Fibroblast of pulmonary artery (primary cell): ENCODE measurements around the gene RPN2.

ENCODE experiments used
- DNase-seq: peaks from one replicate; pipeline ENCODE4 v3.0.0-alpha.2; 2010; ENCODE audit warnings: low read depth
- H3K4me3 ChIP-seq: replicated peaks from 2 replicates; pipeline ENCODE4 v1.5.1; 2011; ENCODE audit warnings: low read depth, mild to moderate bottlenecking, control low read depth, low read length, moderate library complexity
- TF ChIP-seq, protein P1 (sequence below): IDR thresholded peaks from 2 replicates; pipeline ENCODE4 v1.5.1; 2011; ENCODE audit warnings: mild to moderate bottlenecking, control low read depth, low read length, inconsistent platforms; ENCODE audit errors: missing control alignments

RPN2 gene

GRCh38 chr20:37290158-37290810, 111.2 kb downstream of the RPN2 start:
- peak overlapping the region; percentile 78 for H3K4me3 ChIP-seq
- TF ChIP-seq, protein P1, sequence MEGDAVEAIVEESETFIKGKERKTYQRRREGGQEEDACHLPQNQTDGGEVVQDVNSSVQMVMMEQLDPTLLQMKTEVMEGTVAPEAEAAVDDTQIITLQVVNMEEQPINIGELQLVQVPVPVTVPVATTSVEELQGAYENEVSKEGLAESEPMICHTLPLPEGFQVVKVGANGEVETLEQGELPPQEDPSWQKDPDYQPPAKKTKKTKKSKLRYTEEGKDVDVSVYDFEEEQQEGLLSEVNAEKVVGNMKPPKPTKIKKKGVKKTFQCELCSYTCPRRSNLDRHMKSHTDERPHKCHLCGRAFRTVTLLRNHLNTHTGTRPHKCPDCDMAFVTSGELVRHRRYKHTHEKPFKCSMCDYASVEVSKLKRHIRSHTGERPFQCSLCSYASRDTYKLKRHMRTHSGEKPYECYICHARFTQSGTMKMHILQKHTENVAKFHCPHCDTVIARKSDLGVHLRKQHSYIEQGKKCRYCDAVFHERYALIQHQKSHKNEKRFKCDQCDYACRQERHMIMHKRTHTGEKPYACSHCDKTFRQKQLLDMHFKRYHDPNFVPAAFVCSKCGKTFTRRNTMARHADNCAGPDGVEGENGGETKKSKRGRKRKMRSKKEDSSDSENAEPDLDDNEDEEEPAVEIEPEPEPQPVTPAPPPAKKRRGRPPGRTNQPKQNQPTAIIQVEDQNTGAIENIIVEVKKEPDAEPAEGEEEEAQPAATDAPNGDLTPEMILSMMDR: no peak
- no peak for DNase-seq
